SJSA1 (cell line): ENCODE data around the gene SLC13A2. TPM values are rescaled to one million over a fixed set of nuclear protein-coding genes. Genes with fewer than 3 reads are reported as not detected.

Experiments
- DNase-seq, 2 experiments: peaks; one replicate each; pipeline ENCODE4 v3.0.0-alpha.2; 2015 to 2020; ENCODE audit warnings: low spot score in 2 of 2, low read depth in 1 of 2
- H3K27ac ChIP-seq: fragments of 250-450 bp; sonication (Bioruptor Pico); 2 replicates; pipeline ENCODE4 v1.5.1; 2020; ENCODE audit warnings: mild to moderate bottlenecking, moderate library complexity
- H3K27me3 ChIP-seq: fragments of 250-450 bp; sonication (Bioruptor Pico); replicated peaks from 2 replicates; pipeline ENCODE4 v1.5.1; 2020; ENCODE audit warnings: mild to moderate bottlenecking, moderate library complexity
- H3K36me3 ChIP-seq: fragments of 250-450 bp; sonication (Bioruptor Pico); 2 replicates; pipeline ENCODE4 v1.5.1; 2020; ENCODE audit warnings: mild to moderate bottlenecking
- H3K4me1 ChIP-seq: fragments of 250-450 bp; sonication (Bioruptor Pico); replicated peaks from 2 replicates; pipeline ENCODE4 v1.6.1; 2021; ENCODE audit warnings: mild to moderate bottlenecking
- H3K4me3 ChIP-seq: fragments of 250-450 bp; sonication (Bioruptor Pico); 2 replicates; pipeline ENCODE4 v1.5.1; 2020; ENCODE audit warnings: mild to moderate bottlenecking
- H3K9me3 ChIP-seq: fragments of 250-450 bp; sonication (Bioruptor Pico); replicated peaks from 2 replicates; pipeline ENCODE4 v1.5.1; 2020; ENCODE audit warnings: mild to moderate bottlenecking
- total RNA-seq: library from RNA; depleted of rRNA; stranded (reverse); fragments of >200 nt; shearing (Covaris generic); gene quantifications from 2 replicates; pipeline ENCODE4 v1.2.3, GENCODE V29; 2014

Gene SLC13A2
- total RNA-seq, 1 experiment from 2014 or later = not detected

GRCh38 chr17:28503420-28503819, 30.0 kb downstream of the SLC13A2 start:
- no peaks in the 10 kb centered on the region for H3K9me3 ChIP-seq
- H3K36me3 ChIP-seq = no peaks in the 10 kb centered on the region
- H3K4me1 ChIP-seq = no peaks in the 10 kb centered on the region
- no peak for DNase-seq
- no peak overlapping the region for H3K4me3 ChIP-seq
- peaks cover 48% of the 10 kb centered on the region for H3K27me3 ChIP-seq
- H3K27ac ChIP-seq = no peak overlapping the region

GRCh38 chr17:28505986-28506665, 32.7 kb downstream of the SLC13A2 start, which contains the start of gene FOXN1:
TSS of gene FOXN1 (plus strand) at chr17:28506348. CDS start at chr17:28523970, 17,622 bp downstream.
- Histone ChIP-seq H3K27me3 (peaks cover 60% of the 10 kb centered on the region), H3K36me3 (no peaks in the 10 kb centered on the region), H3K4me3 (no peak within 1 kb of the TSS), H3K4me1 (no peaks in the 10 kb centered on the region), H3K9me3 (no peaks in the 10 kb centered on the region), H3K27ac (no peak within 1 kb of the TSS)
- DNase-seq = no peak

GRCh38 chr17:28506763-28507487, 33.5 kb downstream of the SLC13A2 start:
- Histone ChIP-seq H3K4me1 (no peaks in the 10 kb centered on the region), H3K27me3 (peaks cover 66% of the 10 kb centered on the region), H3K36me3 (no peaks in the 10 kb centered on the region), H3K9me3 (no peaks in the 10 kb centered on the region), H3K4me3 (no peak overlapping the region), H3K27ac (no peak overlapping the region)
- no peak for DNase-seq

- no peak for DNase-seq
- Histone ChIP-seq H3K4me3 (no peak overlapping the region), H3K27ac (no peak overlapping the region), H3K4me1 (no peaks in the 10 kb centered on the region), H3K9me3 (no peaks in the 10 kb centered on the region), H3K36me3 (no peaks in the 10 kb centered on the region), H3K27me3 (peaks cover 67% of the 10 kb centered on the region)
These were observed 34.2 kb downstream of the SLC13A2 start for GRCh38 chr17:28507567-28508203.

- no peaks in the 10 kb centered on the region for H3K36me3 ChIP-seq
- no peak overlapping the region for H3K4me3 ChIP-seq
- DNase-seq = no peak
- H3K9me3 ChIP-seq = no peaks in the 10 kb centered on the region
- H3K27ac ChIP-seq = no peak overlapping the region
- H3K27me3 ChIP-seq = peaks cover 66% of the 10 kb centered on the region
- no peaks in the 10 kb centered on the region for H3K4me1 ChIP-seq
These were observed 34.8 kb downstream of the SLC13A2 start for GRCh38 chr17:28508211-28508724.

GRCh38 chr17:28509789-28510188, 36.3 kb downstream of the SLC13A2 start:
- H3K9me3 ChIP-seq = no peaks in the 10 kb centered on the region
- H3K4me1 ChIP-seq = no peaks in the 10 kb centered on the region
- DNase-seq = no peak
- no peak overlapping the region for H3K4me3 ChIP-seq
- peaks cover 62% of the 10 kb centered on the region for H3K27me3 ChIP-seq
- H3K36me3 ChIP-seq = no peaks in the 10 kb centered on the region
- no peak overlapping the region for H3K27ac ChIP-seq

- no peaks in the 10 kb centered on the region for H3K4me1 ChIP-seq
- H3K27ac ChIP-seq = no peak overlapping the region
- no peaks in the 10 kb centered on the region for H3K36me3 ChIP-seq
- no peak overlapping the region for H3K4me3 ChIP-seq
- H3K27me3 ChIP-seq = peaks cover 50% of the 10 kb centered on the region
- no peak for DNase-seq
- no peaks in the 10 kb centered on the region for H3K9me3 ChIP-seq
These were observed 38.5 kb downstream of the SLC13A2 start for GRCh38 chr17:28511858-28512461.

GRCh38 chr17:28513476-28513875, 40.0 kb downstream of the SLC13A2 start:
- no peak overlapping the region for H3K27ac ChIP-seq
- no peaks in the 10 kb centered on the region for H3K36me3 ChIP-seq
- H3K4me3 ChIP-seq = no peak overlapping the region
- H3K9me3 ChIP-seq = no peaks in the 10 kb centered on the region
- peaks cover 35% of the 10 kb centered on the region for H3K27me3 ChIP-seq
- no peak for DNase-seq
- no peaks in the 10 kb centered on the region for H3K4me1 ChIP-seq

- H3K9me3 ChIP-seq = no peaks in the 10 kb centered on the region
- no peak for DNase-seq
- peaks cover 28% of the 10 kb centered on the region for H3K27me3 ChIP-seq
- H3K36me3 ChIP-seq = no peaks in the 10 kb centered on the region
- no peak overlapping the region for H3K27ac ChIP-seq
- no peak overlapping the region for H3K4me3 ChIP-seq
- H3K4me1 ChIP-seq = no peaks in the 10 kb centered on the region
These were observed 41.1 kb downstream of the SLC13A2 start for GRCh38 chr17:28514561-28515002.

GRCh38 chr17:28515518-28515917, 42.1 kb downstream of the SLC13A2 start:
- Histone ChIP-seq H3K36me3 (no peaks in the 10 kb centered on the region), H3K4me3 (no peak overlapping the region), H3K9me3 (no peaks in the 10 kb centered on the region), H3K27me3 (peaks cover 23% of the 10 kb centered on the region), H3K27ac (no peak overlapping the region), H3K4me1 (no peaks in the 10 kb centered on the region)
- DNase-seq = no peak

GRCh38 chr17:28518132-28518531, 44.7 kb downstream of the SLC13A2 start:
- Histone ChIP-seq H3K9me3 (no peaks in the 10 kb centered on the region), H3K27me3 (peaks cover 6% of the 10 kb centered on the region; the same call in 1 of the 2 replicates), H3K4me1 (no peaks in the 10 kb centered on the region), H3K4me3 (no peak overlapping the region), H3K36me3 (no peaks in the 10 kb centered on the region), H3K27ac (no peak overlapping the region)
- DNase-seq = no peak

GRCh38 chr17:28518578-28518977, 45.1 kb downstream of the SLC13A2 start:
- Histone ChIP-seq H3K4me3 (no peak overlapping the region), H3K4me1 (no peaks in the 10 kb centered on the region), H3K27ac (no peak overlapping the region), H3K9me3 (no peaks in the 10 kb centered on the region), H3K27me3 (peaks cover 6% of the 10 kb centered on the region; the same call in 1 of the 2 replicates), H3K36me3 (no peaks in the 10 kb centered on the region)
- no peak for DNase-seq

- Histone ChIP-seq H3K4me1 (no peaks in the 10 kb centered on the region), H3K4me3 (no peak overlapping the region), H3K27ac (no peak overlapping the region), H3K27me3 (peaks cover 6% of the 10 kb centered on the region; the same call in 1 of the 2 replicates), H3K9me3 (no peaks in the 10 kb centered on the region), H3K36me3 (no peaks in the 10 kb centered on the region)
- DNase-seq = no peak
These were observed 45.8 kb downstream of the SLC13A2 start for GRCh38 chr17:28519236-28519635.
